ENCODE results near the gene ARFGEF3. TPM values are rescaled to one million over a fixed set of nuclear protein-coding genes. Genes with fewer than 3 reads are reported as not detected.
"Not testable (repeated sequence)": the region's sequence is repeated elsewhere in the genome, so short reads cannot be mapped to it uniquely, and the experiment has no call there.

ARFGEF3 gene
- total RNA-seq, 1 donor from 2014 or later = 2.0 TPM

- no peak for TF ChIP-seq CTCF (IDR thresholded peaks at IDR 0.05; ENCODE audit: borderline replicate concordance)
- peaks cover 19% of the 10 kb centered on the region for H3K4me1 ChIP-seq
- no peaks in the 10 kb centered on the region for H3K27me3 ChIP-seq (ENCODE audit: low read depth)
- no peak for DNase-seq
- no peak overlapping the region for H3K4me3 ChIP-seq
- intact Hi-C loops (cut with micrococcal nuclease) = no loop called here
- H3K36me3 ChIP-seq = no peaks in the 10 kb centered on the region
- H3K9me3 ChIP-seq (replicated peaks) = no peaks in the 10 kb centered on the region
- peak overlapping the region; percentile 59 for H3K27ac ChIP-seq (replicated peaks)
Measured at GRCh38 chr6:138205437-138206094, 43.8 kb downstream of the ARFGEF3 start.

DNA sequence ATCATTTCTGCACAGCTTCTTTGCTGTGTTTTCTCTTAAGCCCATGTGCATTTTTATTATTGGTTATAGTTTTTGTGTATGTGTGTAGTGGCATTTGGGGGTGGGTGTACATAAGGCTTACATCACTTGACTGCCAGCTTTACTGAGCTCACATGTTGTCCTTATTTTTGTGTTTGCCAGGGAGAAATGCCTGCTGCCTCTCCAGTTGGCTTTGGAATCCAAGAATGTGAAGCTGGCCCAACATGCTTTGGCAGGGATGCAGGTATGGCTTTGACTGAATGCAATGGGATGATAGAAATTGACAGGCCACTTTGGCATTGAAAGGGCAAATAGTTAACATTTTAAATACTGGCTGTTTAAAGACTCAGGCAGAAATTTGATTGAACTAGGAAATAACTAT, 45.1 kb downstream of the ARFGEF3 start:
- TF ChIP-seq CTCF (IDR thresholded peaks at IDR 0.05; ENCODE audit: borderline replicate concordance) = no peak
- Histone ChIP-seq H3K4me3 (no peak overlapping the region), H3K36me3 (no peaks in the 10 kb centered on the region), H3K27ac (replicated peaks) (peak overlapping the region; percentile 59), H3K9me3 (replicated peaks) (no peaks in the 10 kb centered on the region), H3K4me1 (peaks cover 19% of the 10 kb centered on the region), H3K27me3 (ENCODE audit: low read depth) (no peaks in the 10 kb centered on the region)
- intact Hi-C loops (cut with micrococcal nuclease) = no loop called here
- DNase-seq = no peak

DNA sequence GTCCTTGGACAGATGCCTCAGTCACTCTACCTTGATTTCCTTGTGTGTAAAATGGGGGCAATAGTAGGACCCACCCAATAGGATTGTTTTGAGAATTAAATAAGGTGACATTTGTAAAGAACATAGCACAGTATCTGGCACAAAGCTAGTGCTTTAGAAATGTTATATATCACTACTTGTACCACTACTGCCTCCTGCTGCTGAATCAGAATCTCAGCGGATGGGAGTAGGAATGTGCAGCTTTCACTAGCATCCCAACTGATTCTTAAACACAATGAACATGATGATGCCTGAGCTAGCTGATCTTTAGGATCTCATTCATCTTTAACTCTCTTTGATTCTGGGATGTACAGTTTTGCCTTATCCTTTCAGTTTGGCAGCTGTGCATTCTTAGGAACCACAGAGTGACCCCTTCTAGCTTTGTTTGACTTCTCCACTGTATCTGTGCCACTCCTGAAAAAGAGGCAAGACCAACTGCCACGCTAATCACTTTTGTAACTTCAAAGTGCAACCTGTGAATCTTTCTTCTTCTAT, 49.4 kb downstream of the ARFGEF3 start:
- Histone ChIP-seq H3K27me3 (ENCODE audit: low read depth) (no peaks in the 10 kb centered on the region), H3K4me1 (peaks cover 13% of the 10 kb centered on the region), H3K36me3 (no peaks in the 10 kb centered on the region), H3K4me3 (no peak overlapping the region), H3K27ac (replicated peaks) (no peak overlapping the region), H3K9me3 (replicated peaks) (no peaks in the 10 kb centered on the region)
- TF ChIP-seq CTCF (IDR thresholded peaks at IDR 0.05; ENCODE audit: borderline replicate concordance) = peak; percentile 20
- DNase-seq = no peak
- intact Hi-C loops (cut with micrococcal nuclease) = no loop called here

DNA sequence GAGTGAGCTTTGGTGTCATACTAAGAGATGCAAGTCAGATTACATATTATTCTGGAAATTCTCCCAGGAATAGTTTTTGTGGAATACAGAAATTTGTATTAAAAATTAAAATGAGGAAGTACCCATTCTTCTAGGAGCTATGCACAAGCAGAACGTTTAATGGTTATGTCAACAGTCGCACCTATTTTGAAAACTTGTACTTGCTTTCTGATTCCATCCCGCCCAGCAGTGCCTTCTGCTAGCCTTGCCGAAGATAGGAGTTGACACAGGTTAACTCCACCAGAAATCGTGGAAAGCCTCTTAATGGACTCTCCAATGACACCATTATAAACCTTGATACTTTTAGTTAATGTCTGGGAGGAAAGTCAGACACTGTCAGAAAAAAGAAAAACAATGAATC, 49.9 kb downstream of the ARFGEF3 start:
- Histone ChIP-seq H3K4me3 (no peak overlapping the region), H3K27ac (replicated peaks) (no peak overlapping the region), H3K27me3 (ENCODE audit: low read depth) (no peaks in the 10 kb centered on the region), H3K36me3 (no peaks in the 10 kb centered on the region), H3K9me3 (replicated peaks) (no peaks in the 10 kb centered on the region), H3K4me1 (peaks cover 8% of the 10 kb centered on the region)
- intact Hi-C loops (cut with micrococcal nuclease) = no loop called here
- TF ChIP-seq CTCF (IDR thresholded peaks at IDR 0.05; ENCODE audit: borderline replicate concordance) = no peak
- DNase-seq = no peak

- DNase-seq; H3K4me1 ChIP-seq; intact Hi-C loops (cut with micrococcal nuclease); H3K27me3 ChIP-seq (ENCODE audit: low read depth); H3K36me3 ChIP-seq; H3K4me3 ChIP-seq; H3K9me3 ChIP-seq (replicated peaks); H3K27ac ChIP-seq (replicated peaks): not testable (repeated sequence)
Measured at GRCh38 chr6:138212530-138212929, 50.8 kb downstream of the ARFGEF3 start.

DNA sequence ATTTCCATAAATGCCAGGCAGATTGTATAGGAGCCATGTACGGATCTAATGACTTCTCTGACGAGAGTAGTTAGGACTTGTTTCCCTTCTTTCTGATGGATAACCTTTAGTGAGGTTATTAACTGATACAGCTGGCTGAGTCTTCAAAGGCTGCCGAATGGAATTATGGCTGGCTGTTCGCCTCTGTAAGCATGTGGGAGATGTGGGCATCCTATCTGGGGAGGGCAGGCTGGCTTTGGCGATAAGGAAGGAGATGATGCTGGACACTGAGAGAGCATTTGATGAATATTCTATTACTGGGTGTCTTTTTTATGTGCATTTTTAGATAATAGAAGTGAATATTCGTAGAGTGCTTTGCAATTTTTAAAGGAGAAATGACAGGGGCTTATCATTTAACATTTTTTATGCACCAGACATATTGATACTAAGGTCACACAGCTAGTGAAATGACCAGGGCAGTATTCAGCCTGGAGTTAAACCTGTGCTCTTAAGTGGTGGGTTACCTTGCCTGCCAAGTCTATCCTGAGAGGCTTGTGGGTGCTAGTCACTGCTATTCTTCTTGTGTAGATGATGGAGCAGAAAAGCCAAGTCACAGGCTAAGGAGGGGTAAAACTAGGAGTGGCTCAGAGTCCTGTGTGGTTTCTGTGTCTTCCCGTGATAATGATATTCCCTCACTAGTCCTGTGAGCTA, 53.5 kb downstream of the ARFGEF3 start:
- no peak overlapping the region for H3K27ac ChIP-seq (replicated peaks)
- H3K9me3 ChIP-seq (replicated peaks) = no peaks in the 10 kb centered on the region
- DNase-seq = no peak
- no peaks in the 10 kb centered on the region for H3K27me3 ChIP-seq (ENCODE audit: low read depth)
- intact Hi-C loops (cut with micrococcal nuclease) = no loop called here
- H3K4me3 ChIP-seq = no peak overlapping the region
- TF ChIP-seq CTCF (IDR thresholded peaks at IDR 0.05; ENCODE audit: borderline replicate concordance) = no peak
- no peaks in the 10 kb centered on the region for H3K4me1 ChIP-seq
- H3K36me3 ChIP-seq = no peaks in the 10 kb centered on the region

All from left ventricle myocardium inferior (tissue), 1 donor.